NCI-H510A (cell line): Measurements from ENCODE around the gene BTN3A1.
A peak's percentile ranks its signal among the peaks of the same experiment; 100 is the strongest.
"Not testable (repeated sequence)": the region's sequence is repeated elsewhere in the genome, so short reads cannot be mapped to it uniquely, and the experiment has no call there.

Source experiments
- DNase-seq: peaks from one replicate; lab custom pipeline; 2025; lab: John Stamatoyannopoulos, UW

Gene BTN3A1

DNA sequence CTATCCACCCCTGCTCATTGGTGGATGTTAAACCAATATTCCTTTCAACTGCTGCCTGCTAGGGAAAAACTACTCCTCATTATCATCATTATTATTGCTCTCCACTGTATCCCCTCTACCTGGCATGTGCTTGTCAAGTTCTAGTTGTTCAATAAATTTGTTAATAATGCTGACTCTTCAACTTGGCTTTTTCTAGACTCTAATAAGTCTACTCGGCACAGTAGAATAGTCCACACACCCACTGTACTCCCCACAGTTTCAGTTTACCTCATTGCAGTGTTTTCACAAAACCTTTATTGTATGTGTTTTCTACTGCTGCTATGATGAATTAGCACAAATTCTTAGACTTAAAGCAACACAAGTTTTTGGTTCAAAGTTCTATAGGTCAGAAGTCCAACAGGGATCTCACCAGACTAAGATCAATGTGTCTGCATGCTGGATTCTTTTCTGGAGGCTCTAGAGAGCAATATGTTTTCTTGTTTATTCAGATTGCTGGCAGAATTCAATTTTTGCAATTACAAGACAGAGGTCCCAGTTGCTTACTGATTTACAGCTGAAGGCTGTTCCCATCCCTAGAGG, 13.1 kb downstream of the BTN3A1 start:
- DNase-seq, result no peak

DNA sequence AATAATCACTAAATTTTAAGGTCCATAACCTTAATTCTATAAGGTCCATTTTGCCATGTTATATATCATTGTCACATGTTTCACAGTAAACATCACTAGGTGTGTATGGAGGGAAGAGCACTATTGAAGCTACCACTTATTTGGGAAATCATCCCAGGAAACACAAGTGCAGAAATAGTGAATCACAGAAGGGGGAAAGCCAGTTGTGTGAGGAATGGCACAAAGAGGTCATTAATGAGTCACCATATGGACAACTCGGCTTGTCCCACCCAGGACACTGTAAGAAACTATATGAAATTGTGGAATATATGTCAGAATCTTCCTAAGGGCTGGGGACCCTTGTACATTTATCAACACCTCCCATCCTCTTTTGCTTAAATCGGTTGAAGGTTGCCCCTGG, 13.7 kb downstream of the BTN3A1 start:
- no peak for DNase-seq

DNA sequence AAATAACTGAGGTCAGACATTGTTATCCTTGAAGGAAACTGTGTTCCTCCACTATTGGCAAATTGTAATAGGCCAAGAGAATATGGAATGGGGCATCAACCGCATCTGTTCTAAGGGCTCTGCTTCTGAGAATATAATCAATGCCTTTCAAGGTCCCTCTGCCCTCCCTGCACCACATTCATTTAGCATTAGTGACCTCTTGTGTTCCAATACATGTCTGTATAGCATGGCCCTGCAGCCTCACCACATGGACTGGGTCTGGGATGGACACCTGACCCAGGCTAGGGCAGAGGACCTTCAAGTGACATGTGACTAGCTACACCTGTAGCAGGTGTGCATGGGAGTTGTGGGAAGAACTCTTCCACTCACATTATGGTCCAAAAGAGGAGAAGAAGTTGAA, 14.2 kb downstream of the BTN3A1 start:
- DNase-seq, result no peak

DNA sequence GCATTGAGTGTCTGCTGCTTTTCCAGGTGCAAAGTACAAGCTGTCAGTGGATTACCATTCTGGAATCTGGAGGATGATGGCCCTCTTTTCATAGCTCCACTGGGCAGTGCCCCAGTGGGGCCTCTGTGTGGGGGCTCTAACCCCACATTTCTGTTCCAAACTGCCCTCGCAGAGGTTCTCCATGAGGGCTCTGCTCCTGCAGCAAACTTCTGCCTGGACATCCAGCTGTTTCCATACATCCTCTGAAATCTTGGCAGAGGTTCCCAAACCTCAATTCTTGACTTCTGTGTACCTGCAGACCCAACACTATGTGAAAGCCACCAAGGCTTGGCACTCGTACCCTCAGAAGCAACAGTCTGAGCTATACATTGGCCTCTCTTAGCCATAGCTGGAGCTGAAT, 16.0 kb downstream of the BTN3A1 start:
- not testable (repeated sequence) for DNase-seq

DNA sequence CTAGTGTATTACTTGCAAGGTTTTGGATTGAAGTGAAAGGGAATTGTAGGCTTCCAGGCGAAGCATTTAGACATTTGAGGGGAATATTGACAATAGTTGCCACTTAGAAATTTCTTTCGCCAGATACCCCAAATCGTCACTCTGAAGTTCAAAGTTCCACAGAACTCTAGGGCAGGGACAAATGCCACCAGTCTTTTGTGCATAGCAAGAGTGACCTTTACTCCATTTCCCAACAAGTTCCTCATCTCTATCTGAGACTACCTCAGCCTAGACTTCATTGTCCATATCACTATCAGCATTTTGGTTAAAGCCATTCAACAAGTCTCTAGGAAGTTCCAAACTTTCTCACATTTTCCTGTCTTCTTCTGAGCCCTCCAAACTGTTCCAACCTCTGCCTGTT, 16.7 kb downstream of the BTN3A1 start:
- not testable (repeated sequence) for DNase-seq

DNA sequence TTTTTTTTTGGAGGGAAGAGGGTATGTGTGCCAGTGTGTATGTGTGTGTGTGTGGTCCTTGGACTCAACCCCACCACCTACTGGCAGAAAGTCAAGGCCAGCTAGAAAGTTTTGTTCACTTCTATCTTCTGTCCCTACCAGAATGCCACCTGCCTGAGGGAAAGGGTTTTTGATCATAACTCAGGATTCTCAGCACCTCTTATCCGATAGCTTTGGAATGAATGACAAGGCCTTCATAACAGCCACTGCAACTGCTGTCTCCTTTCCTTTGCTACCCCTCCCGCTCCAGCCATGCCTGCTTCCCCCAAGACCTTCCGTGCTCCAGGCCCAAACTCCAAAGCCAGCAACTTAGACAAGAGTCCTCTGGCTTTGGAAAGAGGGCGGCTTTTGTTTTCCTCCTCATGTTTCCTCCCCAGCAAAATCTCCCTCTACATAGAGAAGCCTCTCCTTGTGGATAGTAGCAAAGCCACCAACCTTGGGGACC, 18.7 kb downstream of the BTN3A1 start:
- DNase-seq, result no peak

DNA sequence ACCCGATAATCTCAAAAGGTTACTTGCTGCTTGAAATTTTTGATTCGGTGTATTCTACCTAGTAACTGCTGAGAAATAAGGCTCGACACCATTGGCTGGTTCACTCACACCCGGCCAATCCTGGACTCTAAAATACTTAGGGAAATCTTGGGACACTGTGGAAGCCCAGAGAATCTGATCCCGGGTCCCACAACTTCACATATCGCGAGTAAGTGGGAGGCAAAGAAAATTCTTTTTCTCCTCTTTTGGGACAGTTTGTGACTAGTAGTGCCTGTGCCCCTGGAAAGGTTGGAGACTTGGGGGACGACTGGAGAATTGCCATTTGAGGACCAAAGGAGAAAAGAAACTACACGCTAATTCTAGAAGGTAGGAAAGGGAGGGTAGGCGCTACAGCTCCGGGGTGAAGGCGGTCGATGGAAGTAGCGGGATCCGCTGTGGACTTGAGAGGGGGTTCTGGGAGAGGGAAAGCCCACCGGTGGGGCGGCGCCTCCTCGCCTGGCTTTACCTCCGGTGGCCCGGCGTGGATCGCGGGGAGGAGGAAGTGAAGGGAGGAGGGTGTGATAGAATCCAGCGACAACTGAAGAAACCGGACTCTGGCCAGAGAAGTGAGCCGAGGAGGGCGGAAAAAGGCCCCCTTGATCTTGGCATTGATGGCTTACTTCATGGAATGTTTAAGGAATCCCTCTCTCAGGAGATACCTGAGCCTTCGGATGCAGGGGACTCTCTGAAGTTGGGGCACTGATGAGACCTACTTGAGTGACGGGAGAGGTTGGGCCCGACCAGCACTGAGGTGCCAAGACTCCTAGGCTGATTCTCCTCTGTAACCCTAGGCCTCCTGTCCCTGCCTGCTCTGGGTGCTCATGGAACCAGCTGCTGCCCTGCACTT, 19.4 kb downstream of the BTN3A1 start:
- DNase-seq, result peak; percentile 32

DNA sequence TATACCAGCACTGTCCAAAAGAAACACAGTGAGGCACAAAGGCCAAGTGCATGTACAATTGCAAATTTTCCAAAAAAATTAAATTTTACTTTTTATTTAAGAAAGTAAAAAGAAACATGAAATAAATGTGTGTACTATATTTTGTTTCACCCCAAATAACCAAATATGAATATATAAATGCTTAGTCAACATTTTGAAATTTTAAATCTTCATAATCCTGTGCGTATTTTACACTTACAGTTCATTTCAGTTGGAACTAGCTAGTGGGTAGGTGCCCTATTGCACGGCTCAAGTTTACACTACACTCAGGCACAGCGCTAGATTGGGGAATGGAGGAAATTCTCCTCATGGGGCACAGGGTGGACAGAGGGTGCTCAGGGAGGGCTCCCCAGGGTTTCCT, 20.3 kb downstream of the BTN3A1 start:
- no peak for DNase-seq

DNA sequence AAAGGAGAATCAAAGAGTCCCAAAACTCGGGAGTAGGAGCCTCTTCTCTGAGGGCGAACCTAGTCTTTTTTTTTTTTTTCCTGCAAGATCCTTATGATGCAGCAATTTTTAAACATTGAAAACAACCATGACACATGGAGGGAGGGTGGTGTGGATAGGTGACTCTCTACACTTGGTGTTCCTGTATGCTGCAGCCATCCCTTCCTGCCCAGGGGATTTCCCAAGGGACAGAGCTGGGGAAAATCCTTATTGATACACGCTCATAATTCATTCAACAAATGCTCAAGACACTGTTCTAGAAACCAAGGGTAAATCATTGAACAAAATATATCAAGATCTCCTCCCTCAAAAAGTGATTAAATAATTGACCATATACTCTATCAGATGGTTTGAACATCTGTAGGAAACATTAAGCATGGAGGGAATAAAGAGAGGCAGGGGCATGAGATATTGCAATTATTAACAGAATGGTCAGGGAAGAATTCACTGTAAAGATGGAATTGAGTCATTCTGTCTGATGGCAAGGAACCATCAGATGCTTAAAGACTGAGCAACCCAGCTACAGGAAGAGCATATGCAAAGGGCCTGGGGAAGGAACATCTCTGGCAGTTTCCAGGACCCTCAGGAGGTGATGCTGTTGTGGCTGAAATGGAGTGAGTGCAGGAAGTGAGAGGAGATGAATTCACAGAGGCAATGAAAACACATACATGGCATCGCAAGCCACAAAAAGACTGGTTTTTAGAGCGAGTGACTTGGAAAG, 24.8 kb downstream of the BTN3A1 start:
- no peak for DNase-seq

DNA sequence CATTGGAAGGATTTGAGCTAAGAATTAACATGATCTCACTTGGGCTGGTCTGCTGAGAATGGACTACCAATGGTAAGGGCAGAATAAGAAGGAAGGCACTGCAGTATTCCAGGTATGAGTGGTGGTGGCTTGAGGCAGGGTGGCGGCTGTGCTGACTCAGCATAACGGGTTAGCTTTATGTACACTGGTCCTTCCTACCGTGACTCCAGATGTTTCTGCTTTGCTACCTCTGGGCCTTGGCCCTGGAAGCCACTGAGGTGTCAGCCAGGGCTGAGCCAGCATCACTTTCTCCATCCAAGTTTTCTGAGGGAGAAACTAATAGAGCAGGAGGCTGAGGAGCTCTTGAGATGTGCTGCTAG, 25.4 kb downstream of the BTN3A1 start:
- no peak for DNase-seq

DNA sequence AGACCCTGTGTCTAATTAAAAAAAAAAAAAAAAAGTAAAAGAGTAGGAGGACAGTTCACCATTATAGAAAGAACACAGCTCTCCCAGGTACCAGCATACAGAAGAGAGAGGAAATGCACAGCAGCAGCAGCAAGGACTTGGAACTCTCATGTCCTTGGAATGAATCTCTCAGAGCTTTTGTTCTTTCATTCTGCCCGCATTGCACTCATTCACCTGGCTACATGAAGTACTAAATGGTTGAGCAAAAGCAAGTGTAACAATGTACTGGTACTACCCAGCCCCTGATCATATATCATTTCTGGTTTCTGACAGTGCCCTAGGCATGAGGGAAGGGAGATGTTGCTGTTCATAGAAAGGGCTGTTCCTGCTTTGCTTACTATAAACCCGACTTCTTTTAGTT, 26.1 kb downstream of the BTN3A1 start:
- DNase-seq, result no peak

DNA sequence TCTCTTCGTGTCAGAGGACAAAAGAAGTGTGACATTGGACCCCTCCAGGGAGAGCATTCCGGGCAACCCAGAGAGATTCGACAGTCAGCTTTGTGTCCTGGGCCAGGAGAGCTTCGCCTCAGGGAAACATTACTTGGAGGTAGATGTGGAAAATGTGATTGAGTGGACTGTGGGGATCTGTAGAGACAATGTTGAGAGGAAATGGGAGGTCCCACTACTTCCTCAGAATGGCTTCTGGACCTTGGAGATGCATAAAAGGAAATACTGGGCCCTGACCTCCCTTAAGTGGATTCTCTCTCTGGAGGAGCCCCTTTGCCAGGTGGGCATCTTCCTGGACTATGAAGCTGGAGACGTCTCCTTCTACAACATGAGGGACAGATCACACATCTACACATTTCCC, 28.7 kb downstream of the BTN3A1 start:
- no peak for DNase-seq

DNA sequence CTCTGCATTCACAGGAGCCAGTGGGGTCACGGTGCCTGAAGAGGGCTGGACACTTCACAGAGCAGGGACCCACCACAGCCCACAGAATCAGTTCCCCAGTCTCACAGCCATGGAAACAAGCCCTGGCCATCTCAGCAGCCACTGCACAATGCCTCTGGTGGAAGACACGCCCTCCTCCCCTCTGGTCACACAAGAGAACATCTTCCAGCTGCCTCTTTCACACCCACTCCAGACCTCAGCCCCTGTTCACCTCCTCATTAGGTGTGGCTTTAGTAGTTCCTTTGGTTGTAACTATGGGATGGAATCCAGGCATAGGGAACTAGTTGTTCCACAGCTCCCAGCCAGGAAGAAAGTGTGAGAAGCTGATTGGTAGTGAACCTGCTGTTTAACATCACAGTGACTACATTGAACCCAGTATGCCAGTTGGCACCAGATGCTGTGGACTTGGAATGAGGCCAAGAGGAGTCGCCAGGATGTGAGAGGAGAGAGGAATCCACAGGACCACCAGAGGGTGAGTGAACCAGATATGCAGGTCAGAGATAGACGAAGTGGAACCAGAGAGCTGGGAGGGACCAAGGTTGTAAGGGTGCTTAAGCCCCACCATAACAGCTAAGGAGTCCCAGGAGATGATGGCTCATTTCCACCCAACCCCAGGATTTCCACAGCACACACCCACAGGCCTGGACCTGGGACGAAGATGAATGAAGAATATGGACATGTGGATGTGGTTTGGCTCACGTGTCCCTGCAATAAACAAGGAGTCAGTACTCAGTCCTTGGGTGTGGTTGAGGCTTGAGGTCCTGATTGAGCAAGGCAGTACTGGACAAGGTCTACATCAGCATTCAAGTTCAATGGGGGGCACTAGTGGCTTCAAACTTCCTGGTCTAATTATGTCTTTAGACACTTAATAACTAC, 29.4 kb downstream of the BTN3A1 start:
- no peak for DNase-seq

DNA sequence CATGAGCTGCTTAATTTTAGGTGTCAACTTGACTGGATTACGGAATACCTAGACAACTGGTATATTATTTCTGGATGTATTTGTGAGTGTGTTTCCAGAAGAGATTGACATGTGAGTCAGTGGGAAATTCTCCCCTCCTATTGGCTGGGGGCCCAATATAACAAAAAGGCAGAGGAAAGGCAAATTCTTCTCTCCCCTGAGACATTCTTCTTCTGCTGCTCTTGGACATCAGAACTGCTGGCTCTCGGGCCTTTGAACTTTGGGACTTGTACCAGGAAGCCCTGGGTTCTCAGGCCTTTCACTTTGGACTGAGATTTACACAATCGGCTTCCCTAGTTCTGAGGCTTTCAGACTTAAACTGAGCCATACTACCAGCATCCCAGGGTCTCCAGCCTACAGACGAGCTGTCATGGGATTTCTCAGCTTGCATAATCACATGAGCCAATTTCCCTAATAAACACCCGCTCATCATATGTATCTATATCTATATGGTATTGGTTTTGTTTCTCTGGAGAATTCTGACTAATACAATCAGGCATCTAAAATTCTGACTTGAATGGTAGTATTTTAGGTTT, 30.6 kb downstream of the BTN3A1 start:
- DNase-seq, result no peak

DNA sequence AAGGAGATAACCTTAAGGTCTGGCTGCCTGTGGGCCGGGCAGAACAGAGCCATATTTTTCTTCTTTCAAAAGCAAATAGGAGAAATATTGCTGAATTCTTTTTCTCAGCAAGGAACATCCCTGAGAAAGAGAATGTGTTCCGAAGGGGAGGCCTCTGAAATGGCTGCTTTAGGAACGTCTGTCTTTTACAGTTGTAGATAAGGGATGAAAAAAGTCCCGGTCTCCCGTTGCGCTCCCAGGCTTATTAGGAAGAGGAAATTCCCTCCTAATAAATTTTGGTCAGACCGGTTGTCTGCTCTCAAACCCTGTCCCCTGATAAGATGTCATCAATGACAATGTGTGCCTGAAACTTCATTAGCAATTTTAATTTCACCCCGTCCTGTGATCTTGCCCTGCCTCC, 31.6 kb downstream of the BTN3A1 start:
- not testable (repeated sequence) for DNase-seq

DNA sequence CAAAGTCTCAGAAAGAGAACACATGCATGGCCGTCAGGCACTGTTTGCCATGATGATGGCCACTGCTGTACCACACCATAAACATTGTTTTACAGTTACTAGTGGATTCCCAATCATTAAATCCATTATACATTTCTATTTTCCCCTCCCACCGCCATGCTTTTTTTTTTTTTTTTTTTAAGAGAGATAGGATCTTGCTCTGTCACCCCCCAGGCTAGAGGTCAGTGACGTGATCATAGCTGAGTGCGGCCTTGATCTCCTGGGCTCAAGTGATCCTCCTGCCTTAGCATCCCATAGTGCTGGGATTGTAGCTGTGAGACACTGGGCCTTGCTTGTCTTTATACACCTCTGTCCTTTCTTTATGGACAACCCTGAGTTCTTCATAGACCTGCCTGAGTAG, 33.9 kb downstream of the BTN3A1 start:
- DNase-seq, result no peak

DNA sequence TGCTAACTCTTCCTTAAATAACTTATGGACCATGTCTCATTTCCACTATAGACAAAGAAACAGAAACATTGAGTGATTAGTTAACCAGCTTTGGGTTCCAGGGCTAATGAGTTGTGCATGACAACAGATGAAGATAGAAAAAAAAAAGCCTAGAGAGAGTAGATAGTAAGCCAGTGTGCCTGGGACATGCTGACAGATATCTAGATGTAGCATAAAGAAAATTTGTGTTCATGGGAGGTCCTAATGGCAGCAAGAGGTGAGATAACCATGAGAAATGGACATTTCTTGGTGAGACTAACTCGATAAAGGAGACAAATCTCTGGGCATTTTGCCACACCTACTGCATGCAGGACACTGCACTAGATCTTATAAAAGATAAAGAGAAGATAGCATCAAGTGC, 35.5 kb downstream of the BTN3A1 start:
- no peak for DNase-seq

DNA sequence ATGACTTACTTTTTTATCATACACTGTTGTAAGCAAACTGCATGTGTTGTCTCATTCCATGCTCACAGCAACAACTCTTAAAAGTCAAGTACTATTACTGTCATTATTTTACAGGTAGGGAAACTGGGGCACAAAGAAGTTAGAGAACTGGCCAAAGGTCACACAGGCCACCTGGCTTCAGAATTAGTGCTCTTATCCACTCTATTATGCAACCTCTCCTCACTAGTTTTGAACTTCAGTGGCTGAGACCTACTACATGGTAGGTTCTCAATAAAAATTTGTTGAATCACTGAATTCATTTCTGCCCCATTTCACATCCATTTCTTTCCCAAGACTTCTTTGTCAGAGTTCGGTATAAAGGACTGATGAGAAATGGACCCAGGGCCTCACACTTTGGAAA, 35.9 kb downstream of the BTN3A1 start:
- DNase-seq, result no peak

DNA sequence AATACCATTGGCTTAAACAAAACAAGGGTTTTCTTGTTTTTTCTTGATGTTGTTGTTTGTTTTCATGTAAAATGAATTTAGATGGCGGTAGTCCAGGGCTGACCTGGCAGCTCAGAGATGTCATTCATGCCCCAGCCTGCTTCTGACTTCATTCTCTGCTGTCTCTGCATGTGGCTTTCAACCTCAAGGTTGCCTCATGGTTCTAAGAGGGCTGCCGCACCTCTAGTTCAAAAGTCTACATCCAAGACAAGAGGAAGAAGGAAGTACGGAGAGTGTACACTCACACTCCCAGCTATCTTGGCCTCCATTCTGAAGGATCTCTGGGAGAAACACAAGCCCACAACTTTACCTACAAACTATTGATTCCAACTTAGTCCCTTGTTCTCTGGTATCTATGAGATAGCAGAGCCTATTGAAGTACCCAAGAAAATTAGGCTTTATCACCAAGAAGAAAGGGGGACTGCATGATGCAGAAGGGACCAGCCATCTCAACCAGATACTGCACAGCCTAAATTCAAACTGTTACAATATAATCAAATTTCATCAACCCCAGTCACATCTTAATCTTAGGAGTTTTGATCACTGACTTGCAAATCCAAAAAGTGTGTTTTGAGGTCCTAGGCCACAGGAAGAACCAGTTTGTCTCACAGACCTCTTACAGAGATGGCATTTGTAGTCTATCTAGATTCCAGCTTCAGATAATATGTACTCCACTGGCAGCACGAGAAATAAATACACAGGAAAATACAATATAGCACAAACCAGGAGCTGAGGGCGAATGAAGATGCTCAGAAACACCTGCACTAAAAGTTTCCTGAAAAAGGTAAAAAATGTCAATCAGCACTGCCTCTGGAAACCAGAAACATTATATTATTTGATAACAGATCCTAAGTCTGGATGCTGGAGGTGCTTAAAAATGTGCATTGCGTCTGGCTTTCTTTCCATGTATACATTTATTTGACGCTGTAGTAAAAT, 37.4 kb downstream of the BTN3A1 start:
- no peak for DNase-seq

DNA sequence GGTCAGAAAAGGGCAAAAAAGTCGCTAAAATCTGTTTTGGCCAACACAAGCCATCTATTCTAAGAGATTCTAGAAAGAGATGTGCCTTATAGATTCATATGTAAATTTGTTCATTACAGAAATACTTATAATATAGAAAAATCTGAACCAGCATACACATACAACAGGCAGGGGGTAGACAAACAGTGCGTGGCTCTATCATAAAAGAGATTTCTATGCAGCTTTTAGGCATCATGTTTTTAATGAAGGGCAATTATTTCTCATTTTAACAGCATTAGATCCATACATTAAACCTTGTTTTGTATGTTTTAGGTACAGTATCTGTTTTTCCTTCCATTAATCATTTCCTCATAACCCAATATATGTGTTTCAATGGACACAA, 38.9 kb downstream of the BTN3A1 start:
- no peak for DNase-seq
